ENCODE data around the gene ZNF687.
"Not testable (repeated sequence)": the region's sequence is repeated elsewhere in the genome, so short reads cannot be mapped to it uniquely, and the experiment has no call there.

The ZNF687 gene, protein sequence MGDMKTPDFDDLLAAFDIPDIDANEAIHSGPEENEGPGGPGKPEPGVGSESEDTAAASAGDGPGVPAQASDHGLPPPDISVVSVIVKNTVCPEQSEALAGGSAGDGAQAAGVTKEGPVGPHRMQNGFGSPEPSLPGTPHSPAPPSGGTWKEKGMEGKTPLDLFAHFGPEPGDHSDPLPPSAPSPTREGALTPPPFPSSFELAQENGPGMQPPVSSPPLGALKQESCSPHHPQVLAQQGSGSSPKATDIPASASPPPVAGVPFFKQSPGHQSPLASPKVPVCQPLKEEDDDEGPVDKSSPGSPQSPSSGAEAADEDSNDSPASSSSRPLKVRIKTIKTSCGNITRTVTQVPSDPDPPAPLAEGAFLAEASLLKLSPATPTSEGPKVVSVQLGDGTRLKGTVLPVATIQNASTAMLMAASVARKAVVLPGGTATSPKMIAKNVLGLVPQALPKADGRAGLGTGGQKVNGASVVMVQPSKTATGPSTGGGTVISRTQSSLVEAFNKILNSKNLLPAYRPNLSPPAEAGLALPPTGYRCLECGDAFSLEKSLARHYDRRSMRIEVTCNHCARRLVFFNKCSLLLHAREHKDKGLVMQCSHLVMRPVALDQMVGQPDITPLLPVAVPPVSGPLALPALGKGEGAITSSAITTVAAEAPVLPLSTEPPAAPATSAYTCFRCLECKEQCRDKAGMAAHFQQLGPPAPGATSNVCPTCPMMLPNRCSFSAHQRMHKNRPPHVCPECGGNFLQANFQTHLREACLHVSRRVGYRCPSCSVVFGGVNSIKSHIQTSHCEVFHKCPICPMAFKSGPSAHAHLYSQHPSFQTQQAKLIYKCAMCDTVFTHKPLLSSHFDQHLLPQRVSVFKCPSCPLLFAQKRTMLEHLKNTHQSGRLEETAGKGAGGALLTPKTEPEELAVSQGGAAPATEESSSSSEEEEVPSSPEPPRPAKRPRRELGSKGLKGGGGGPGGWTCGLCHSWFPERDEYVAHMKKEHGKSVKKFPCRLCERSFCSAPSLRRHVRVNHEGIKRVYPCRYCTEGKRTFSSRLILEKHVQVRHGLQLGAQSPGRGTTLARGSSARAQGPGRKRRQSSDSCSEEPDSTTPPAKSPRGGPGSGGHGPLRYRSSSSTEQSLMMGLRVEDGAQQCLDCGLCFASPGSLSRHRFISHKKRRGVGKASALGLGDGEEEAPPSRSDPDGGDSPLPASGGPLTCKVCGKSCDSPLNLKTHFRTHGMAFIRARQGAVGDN

GRCh38 chr1:151281969-151282882 lies at the start of gene ZNF687:
ZNF687 (plus strand) TSS chr1:151282299; CDS start chr1:151286292, 3,993 bp downstream.
- peak; percentile 99 for DNase-seq

- no peak for DNase-seq
These were observed 46.9 kb upstream of the ZNF687 start for GRCh38 chr1:151235235-151235634.

DNA sequence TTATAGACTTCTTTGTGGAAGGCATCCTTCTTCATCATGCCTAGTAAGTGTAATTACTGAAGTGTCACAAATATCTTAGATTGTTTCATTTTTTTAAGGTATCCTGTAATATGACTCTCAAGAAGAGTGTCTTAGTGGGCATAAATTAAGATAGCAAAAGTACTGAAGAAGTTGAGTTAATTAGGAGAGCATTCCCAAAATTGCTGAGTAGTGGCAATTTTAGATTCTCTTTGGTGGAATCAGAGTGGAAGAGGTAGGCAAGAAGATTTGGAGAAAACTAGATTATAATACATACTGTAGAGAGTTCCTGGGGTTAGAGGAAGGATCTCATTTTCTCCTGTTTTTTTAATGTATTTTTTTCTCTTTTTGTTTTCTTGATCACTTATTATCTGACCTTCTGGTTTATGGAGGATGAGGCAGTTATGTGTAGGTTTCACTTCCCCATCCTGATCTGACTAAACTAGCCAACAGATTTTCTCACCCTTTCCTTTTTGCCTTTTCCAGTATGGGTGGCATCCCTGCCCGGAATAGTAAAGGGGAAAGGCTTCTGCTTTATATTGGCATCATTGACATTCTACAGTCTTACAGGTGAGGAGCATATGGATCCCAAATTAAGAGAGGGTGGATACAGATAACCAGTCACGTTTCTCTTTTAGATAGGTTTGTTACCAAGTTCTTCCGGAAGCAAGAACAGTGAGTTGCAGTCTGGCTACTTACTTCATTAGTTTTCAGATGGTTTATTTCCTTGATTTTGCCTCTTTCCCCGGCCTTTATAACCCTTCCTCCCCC lies 44.2 kb upstream of the ZNF687 start:
- DNase-seq = no peak

DNA sequence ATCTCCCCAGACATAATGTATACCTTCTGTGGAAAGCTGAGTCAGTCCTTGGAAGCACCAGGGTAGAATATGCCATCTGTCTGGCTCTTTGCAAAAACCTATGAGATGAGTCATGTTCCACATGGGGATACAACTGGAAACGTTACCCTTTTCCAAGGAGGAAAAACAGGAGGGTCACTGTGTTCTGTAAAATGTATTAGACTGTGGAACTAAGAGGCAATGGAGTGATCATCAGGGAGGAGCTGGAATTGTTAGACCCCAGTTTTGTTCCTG lies 43.7 kb upstream of the ZNF687 start:
- no peak for DNase-seq

DNA sequence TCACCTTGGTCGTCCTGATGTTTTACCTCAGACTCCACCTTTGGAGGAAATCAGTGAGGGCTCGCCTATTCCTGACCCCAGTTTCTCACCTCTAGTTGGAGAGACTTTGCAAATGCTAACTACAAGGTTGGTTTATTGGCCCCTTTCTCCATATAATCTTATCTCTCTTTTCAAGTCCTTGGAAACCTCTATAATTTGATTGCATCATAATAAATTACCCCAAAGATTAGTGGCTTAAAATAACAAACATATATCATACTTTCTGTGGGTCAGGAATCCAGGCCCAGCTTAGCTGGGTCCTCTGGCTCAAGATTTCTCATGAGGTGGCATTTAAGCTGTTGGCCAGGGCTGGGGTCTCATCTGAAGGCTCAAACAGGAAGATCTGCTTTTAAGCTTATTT lies 39.7 kb upstream of the ZNF687 start:
- no peak for DNase-seq

DNA sequence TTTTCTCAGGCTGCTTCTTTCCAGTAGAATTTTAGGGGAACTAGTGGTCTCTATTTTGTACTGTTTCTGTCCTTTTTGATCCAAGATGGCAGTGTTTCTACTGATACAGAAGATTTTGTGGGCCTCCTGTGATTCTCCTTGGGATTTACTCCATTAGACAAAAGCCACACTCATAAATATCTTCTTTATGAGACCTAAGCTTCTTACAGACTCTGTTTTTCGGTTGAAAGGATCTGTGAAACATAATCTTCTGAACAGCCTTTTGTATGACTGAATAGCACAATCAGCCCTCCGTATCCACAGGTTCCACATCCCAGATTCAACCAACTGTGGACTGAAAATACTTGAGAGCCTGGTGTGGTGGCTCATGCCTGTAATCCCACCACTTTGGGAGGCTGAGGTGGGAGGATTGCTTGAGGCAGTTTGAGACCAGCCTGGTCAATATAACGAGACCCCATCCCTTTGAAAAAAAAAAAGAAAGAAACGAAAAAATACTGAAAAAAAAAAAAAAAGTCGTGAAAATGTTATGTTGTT lies 38.3 kb upstream of the ZNF687 start:
- DNase-seq = no peak

- DNase-seq = no peak
These were observed 35.3 kb upstream of the ZNF687 start for GRCh38 chr1:151246786-151247185.

DNA sequence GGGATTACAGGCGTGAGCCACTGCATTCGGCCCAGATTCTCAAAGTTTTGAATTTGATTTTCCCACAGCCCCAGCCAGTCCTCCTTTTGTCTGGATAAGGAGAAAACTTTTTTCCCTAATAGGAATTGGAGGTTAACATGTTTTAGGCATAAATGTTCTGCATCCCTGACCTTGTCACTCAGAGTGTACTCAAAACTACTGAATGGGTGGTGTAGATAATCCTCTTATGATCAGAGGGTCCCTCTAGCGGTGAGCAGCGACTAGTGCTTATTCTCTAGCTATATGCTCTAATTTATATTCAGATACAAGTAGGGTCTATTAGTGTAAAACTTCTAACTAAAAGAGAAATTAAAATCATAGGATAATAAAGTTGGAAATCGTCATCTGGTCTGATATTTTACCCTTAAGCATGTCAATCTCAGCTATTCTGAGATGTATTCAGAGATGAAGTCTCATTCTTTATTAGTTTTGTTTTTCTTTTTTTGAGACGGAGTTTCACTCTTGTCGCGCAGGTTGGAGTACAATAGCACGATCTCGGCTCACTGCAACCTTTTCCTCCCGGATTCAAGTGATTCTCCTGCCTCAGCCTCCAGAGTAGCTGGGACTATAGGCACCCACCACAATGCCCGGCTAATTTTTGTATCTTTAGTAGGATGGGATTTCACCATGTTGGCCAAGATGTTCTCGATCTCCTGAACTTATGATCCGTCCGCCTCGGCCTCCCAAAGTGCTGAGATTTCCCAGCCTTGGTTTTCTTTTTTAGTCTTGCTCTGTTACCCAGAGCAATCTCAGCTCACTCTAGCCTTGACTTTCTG lies 30.2 kb upstream of the ZNF687 start:
- DNase-seq = peak; percentile 82

GRCh38 chr1:151254217-151255213 lies 27.6 kb upstream of the ZNF687 start, which contains the start of gene PSMD4:
PSMD4 (plus strand) TSS chr1:151254734; CDS start chr1:151254783, 49 bp downstream.
- DNase-seq = peak; percentile 99

DNA sequence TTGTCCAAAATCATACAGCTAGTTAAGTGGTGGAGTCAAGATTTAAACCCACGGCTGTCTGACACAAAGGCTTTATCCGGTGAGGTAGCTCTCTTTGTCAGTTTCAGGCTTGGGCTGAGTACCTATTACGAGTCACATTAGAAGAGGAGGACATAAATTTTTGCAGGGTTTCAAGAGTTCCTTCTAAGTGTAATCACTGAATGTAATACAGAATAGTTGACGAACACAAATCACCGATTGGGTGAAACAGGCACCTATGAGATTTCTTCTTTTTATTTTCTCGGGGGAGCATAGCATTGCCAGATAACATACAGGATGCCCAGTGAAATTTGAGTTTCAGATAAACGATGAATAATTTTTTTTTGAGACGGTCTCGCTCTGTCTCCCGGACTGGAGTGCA lies 26.7 kb upstream of the ZNF687 start:
- no peak for DNase-seq

- DNase-seq = no peak
These were observed 22.7 kb upstream of the ZNF687 start for GRCh38 chr1:151259351-151259750.

GRCh38 chr1:151265446-151266236 lies 16.5 kb upstream of the ZNF687 start:
- no peak for DNase-seq

DNA sequence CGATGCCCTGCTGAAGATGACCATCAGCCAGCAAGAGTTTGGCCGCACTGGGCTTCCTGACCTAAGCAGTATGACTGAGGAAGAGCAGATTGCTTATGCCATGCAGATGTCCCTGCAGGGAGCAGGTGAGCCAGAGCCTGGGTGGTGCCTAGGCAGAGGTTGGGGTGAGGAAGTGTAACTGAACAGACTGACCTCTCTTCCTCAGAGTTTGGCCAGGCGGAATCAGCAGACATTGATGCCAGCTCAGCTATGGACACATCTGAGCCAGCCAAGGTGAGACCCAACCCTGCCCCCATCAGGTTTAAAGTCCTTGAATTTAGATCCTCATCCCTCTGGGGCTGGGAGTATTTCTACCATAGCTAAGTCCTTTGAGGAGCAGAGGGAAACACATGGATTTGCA lies 15.8 kb upstream of the ZNF687 start:
- no peak for DNase-seq

DNA sequence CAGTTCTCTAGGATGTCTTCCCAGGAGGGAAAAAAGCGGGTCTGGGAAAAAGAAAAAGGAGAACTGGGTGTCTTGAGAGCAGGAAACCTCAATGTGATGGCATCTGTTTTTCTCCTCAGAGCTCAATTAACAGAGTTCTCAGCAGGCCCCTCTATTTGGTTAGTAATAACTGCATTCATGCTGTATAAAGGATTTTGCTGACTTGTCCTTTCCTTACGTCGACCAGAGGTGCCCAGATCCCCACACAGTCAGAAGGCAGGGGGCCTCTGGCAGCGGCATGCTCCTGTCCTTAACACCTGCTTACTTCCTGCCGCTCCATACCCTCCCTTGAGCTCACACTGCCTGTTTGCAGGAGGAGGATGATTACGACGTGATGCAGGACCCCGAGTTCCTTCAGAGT lies 15.3 kb upstream of the ZNF687 start:
- DNase-seq = no peak

GRCh38 chr1:151267760-151268159 lies 14.3 kb upstream of the ZNF687 start:
- DNase-seq = no peak

DNA sequence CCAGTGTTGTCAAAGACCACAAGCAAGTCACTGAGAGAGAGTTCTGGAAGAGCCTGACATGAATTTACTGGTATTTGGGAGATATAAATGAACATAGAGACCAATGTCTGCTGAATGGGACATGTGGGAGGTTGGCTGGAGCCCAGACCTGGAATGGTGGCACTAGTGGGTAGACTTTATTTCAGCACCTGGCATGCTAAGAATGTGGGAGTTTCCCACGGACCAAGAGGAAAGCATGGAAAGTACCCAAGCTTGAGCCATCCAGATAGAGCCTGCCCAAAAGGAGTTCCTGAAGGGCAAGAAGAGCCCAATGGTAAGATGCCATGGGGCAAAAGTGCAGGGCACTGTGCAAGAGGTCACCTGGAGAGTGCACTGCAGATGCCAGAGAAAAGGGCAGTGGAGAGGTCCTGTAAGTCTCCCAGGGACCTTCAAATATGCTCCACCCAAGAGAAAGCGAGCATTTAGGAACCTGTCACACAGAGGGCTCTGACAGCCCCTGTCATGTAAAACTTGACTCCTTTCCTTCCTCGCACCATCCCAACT lies 8.1 kb upstream of the ZNF687 start:
- DNase-seq = no peak

GRCh38 chr1:151275341-151275740 lies 6.8 kb upstream of the ZNF687 start:
- DNase-seq = not testable (repeated sequence)

GRCh38 chr1:151277249-151277648 lies 4.8 kb upstream of the ZNF687 start:
- DNase-seq = no peak
